COLO668 (cell line): ENCODE data around the gene SECTM1.
"Not testable (repeated sequence)": the region's sequence is repeated elsewhere in the genome, so short reads cannot be mapped to it uniquely, and the experiment has no call there.

Experiments
- DNase-seq: peaks from one replicate; lab custom pipeline; 2025; ENCODE audit not compliant: unreplicated experiment; lab: John Stamatoyannopoulos, UW

The SECTM1 gene

DNA sequence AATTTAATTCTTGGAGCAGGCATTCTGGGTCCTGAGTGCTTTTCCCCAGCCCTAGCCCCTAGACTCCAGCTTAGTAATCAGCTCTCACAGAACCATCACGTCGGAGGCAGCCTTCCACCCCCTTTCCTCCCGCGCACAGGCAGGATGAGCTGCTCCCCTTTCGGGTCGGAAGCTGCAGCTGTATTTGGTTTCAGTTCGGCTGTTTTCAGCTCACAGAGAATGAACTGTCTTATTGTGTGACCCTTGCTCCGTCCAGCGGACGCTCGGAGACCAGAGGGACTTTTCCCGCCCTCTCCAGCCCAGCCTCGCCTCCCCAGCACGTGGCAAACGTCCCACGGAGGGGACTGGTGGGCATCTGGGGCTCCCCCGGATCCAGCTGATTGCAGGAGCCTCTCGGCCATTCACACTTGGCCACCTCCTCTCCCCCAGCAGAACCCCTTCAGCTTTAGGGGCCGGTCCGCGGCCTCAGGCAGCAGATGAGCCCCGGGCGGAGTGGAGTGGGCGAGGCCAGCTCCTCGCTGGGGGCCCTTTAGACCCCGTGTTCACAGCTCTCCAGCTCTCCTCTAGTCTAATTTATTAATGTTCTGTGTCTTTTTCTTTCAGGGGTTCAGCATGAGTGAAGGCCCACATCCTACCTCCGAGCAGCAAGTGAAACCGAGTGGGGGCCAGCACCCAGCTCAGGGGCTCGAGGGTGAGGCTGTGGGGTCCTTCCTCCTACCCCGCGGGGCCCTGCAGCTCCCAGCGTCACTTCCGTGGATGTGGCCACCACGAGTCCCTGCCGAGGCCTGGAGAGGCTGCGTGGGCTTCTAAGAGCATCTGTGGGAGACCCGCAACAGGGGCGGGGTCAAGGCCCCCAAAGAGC lies 37.1 kb upstream of the SECTM1 start:
- DNase-seq: no peak

DNA sequence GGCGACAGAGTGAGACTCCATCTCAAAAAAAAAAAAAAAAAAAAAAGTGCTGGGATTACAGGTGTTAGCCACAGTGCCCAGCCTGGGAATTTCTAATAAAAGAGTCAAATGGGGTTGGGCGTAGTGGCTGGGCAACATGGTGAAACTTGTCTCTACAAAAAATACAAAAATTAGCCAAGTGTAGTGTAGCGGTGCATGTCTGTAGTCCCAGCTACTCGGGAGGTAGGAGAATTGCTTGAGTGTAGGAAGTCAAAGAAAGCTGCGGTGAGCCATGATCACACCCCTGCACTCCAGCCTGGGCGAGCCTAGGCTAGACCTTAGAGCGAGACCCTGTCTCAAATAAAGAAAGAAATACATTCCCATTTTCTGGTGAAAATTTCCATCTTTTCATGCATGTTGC lies 35.6 kb upstream of the SECTM1 start:
- no peak for DNase-seq

DNA sequence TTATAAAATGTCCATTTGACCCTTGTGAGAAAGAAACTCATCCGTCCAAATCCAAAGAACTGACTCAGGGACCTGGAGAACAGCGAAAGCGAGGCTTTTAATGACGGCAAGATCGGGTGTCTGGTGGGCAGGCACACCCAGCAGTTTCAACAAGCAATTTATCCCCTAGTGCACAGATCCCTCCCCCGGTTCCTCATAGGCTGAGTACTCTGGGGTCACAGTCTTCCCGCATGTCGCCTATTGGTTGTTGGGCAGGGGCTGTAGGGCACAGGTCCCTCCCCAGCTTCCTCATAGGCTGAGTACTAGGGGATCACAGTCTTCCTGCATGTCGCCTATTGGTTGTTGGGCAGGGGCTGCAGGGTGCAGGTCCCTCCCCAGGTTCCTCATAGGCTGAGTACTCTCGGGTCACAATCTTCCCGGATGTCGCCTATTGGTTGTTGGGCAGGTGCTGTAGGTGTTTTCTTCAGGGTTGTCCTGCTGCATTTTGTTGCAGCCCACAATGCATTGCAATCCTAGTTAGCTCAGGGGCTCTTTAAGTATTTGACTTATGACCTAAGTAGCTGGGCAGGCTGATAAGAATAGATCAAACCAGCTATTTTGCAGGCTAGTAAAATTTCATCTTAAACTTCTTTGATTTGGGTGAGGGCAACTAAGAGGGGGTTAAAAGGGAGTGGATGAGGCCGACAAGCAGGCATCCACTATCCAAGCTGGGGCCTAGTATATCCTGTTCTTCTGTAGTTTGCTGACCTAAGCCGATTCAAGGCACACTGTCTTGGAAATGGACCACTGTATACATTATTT lies 34.4 kb upstream of the SECTM1 start:
- no peak for DNase-seq

DNA sequence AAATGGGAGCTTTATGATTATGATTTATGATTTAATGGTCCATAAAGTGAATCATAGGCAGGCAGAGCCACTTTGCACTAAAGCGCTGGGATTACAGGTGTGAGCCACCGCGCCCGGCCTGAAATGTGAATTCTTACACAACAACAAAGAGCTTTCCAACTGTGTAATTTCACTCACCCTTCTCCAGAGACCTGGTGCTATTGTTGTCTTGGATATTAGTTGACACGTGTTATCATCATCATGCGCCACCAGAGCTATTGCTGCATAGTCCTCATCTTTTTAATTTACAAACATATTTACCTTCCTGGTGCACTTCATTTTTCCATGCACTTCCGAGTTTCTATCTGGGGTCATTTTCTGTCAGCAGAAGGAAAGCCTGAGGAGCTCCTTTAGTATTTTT lies 33.2 kb upstream of the SECTM1 start:
- peak; percentile 9 for DNase-seq

DNA sequence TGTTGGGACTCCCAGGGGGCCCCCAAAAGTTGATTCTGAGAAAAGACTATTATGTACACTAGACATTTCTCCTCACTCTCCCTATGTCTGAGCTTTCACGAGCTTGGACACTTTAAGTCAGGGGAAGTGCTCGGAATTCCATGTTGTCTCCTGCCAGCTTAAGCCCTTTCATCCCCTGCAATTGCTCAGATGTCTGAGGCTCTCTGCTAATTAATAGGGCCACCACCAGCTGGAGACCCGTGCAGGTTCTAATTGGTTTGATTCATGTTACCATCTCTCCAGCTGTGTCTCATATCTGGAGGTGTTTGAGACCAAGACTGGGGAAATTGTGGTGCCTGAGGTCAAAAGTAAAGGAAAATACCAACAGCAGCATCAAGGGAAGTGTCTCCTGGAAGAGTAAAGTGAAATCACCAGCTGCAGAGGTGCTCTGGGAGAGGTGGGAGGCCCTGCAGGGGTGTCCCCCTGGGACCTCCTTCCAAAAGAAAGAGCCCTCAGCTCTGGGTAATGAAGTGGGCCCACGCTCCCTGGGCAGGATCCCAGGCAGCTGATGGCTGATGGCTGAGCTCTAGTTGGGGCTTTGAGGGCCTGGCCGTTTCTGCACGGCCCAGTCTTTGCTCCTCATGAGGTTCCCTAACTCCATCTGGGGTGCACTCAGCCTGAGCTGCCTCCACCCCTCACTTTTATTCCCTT lies 32.2 kb upstream of the SECTM1 start:
- no peak for DNase-seq

DNA sequence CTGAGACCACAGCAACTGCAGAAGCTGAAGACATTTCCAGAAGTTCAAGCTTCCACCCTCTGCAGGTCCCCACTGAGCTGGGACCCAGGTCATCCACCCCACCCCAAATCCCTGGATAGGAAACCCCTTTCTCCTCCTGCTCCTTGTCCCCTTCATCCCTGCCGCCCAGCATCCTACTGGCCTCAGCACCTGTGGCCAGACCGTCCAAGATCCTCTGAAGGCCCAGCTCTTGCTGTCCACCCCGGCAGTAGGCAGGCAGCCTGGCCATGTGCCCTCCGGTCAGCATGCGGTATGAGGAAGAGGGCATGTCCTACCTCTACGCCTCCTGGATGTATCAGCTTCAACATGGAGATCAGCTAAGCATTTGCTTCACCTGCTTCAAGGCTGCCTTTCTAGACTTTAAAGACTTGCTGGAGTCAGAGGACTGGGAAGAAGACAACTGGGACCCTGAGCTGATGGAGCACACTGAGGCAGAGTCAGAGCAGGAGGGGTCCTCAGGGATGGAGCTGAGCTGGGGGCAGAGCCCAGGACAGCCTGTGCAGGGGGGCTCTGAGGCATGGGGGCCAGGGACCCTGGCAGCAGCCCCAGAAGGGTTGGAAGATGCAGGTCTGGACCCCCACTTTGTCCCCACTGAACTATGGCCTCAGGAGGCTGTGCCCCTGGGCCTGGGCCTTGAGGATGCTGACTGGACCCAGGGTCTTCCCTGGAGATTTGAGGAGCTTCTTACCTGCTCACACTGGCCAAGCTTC lies 28.5 kb upstream of the SECTM1 start:
- DNase-seq: no peak

DNA sequence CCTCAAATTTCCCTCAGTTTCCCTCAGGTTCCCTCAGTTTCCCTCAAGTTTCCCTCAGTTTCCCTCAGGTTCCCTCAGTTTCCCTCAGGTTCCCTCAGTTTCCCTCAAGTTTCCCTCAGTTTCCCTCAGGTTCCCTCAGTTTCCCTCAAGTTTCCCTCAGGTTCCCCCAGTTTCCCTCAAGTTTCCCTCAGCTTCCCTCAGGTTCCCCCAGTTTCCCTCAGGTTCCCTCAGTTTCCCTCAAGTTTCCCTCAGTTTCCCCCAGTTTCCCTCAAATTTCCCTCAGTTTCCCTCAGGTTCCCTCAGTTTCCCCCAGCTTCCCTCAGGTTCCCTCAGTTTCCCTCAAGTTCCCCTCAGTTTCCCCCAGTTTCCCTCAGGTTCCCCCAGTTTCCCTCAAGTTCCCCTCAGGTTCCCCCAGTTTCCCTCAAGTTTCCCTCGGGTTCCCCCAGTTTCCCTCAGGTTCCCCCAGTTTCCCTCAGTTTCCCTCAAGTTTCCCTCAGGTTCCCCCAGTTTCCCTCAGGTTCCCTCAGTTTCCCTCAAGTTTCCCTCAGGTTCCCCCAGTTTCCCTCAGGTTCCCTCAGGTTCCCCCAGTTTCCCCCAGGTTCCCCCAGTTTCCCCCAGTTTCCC lies 26.0 kb upstream of the SECTM1 start:
- DNase-seq: not testable (repeated sequence)

DNA sequence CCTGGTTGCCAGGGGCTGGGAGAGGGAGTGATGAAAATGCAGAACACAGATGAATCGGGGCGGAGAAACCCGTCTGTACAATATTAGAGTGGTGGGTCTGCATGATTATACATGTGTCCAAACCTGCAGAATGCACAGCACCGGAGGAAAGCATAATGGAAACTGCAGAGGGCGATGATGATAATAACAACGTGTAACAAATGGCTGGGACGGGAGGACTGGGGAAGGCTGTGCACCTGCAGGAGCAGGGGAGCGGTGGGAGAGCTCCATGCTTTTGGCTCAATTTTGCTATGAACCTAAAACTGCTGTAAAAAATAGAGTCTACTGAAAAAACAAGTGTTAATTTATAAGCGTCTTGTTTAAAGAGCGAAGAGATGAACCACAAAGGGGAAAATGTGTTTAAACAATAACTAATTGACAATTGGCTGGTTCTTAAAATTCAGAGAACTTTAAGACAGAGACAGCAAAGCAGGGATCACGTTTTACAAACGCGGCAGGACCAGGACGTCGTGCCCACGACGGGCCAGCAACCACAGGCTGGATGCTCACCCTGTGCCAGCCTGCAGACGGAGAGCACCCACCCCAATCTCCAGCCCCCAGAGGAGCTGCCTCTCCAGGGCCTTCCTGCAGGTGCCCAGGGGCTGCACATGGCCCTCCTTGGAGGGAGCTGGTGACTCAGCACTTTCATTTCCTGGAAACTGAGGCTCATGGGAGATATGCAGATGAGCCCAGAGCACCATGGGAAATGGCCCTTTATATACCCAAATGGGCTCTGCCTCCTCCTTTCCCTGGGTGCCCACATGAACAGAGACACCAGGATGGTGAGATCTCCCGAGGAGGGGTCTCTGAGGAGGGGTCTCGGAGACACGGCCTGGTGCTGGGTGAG lies 25.1 kb upstream of the SECTM1 start, which contains the start of gene TEX19:
Gene TEX19, plus strand, starts transcription at position 783 of the 886 bp plus-strand sequence. CDS start 2,904 bp downstream, outside the sequence.
- DNase-seq: peak; percentile 21

DNA sequence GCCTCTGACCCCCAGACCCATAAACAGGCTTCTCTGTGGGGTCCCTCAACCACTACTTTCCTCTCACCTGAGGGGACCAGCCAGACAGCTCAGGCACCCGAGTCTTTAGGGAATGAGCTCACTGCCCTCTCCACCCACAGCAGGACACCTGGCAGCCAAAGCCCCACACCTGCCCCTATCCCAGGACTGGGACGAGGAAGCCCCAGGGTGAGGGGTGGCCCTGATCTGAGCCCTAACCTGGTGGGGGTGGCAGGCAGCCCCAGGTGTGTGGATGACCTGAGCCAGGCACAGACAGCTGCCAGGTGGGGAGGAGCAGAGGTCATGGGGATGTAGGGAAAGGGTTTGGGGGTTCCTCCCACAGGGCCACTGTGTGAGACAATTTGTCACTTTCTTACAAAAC lies 23.8 kb upstream of the SECTM1 start:
- peak; percentile 62 for DNase-seq

DNA sequence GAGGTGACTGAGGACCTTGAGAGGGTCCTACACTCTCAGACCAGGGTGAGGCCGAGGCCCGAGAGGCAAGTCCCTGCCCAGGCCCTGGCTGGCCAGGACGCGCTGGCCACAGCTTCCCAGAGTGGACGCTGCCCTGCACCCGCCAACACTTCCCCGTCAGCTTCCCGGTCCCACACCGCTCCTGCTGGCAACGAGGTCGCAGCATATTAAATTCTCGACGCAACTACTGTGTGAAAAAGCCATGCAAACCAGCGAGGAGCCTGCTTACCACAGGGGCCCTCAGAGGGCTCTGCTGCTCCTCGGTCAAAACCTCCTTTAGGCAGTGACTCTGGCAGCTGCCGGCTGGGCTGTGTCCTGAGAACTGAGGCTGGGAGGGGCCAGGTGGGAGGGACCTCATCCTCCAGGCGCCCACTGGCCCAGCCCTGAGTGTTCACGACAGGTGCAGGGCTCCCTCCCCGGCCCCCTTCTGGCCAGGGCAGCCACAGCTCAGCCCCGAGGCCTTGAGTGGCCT lies 23.3 kb upstream of the SECTM1 start:
- DNase-seq: peak; percentile 83

DNA sequence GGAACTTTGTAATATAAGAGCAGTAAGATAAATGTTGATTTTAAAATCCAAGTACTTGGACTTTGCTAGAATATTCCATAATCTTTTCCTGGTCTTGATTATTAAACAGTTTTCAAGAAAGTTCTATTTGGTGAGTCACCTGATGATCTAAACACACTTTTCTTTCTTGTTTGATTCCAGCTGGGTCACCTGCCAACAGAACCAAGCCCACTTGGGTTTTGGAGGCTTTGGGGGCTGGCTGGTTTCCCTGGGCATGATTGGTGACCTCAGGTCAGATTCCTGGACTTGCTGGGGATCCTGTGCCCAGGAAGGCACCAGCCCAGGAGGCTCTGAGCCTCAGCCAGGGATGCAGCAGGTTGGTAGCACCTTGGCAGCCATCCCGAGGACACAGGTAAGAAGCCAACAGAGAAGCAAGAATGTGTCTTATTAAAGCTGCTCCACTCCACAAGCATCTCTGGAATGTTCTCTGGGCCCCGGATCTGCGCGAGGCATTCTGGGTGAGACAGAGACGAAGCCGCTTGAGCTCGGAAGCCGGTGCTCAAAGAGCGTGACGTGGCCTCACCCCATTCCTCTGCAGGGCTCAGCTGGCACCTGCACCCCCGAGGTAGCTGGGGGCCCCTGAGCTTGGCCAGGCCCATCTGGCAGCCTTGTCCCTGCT lies 22.3 kb upstream of the SECTM1 start:
- no peak for DNase-seq

DNA sequence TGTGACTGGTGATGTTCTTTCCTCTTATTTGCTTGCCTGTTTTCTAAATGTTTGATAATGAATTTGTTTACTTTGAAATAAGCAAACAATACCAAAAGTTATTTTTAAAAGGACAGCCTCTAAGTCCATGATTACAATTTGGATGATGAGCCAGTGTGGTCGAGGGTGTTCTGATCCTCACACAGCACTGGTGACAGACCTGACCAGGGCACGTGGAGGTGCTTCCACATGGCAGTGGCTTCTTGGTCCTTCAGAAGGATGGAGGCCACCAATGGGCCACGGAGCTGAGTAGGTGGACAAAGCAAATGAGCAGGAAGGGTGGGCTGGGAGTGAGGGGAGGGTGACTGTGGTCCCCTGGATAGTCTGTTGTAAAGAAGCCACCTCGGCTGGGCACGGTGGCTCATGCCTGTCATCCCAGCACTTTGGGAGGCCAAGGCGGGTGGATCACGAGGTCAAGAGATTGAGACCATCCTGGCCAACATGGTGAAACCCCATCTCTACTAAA lies 21.3 kb upstream of the SECTM1 start:
- DNase-seq: no peak

DNA sequence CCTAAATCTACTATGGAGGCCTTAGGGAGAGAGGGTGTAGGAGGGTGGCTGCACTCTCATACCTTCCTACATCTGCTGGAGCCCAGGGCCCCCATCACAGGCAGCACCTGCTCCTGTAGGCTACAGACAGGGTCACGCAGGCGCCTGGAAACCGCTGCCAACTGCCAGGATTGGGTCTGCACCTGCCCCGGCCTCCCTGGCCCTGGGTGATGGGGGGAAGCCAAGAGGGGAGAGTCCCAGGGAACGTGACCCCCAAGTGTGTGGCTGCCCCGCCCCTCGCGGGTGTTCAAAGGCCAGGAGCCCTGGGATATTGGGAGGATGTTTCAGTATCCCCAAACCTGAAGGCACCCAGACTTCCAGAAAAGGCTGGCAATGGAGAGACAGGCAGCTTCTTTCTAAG lies 19.9 kb upstream of the SECTM1 start:
- peak; percentile 71 for DNase-seq

DNA sequence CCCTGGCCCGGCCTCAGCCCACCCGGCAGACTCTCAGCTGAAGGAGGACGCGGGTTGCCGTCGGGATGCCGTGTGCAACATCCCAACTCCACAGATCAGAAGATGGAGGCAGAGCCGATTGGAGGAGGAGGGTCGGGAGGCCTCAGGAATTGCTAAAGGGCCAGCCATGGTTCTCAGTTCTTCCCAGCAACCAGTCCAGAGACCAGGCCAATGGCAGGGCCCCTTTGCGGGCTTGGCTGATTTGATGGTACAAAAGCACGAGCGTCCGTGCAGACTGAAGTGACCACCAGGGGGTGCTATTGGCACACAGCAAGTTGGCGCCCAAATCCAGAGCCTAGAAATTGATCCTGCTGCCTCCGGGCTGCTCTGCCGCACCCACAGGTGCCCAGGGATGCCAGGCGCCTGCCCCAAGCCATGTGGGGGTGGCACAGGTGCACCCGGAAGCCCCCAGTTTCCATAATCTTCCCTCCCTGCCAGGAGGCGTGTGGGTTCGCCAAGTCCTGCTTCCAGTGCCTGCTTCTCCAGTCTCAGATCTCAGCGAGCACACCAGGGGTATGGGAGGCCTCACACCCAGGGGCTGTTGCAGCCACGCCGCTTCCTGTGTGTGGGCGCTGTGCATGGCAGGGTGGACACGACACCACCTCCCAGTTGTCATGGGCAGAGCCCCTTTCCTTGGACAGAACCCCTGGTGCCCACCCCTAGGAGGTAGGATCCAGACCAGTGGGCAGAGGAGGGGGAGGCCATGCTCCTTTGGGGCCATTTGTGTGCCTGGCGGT lies 18.3 kb upstream of the SECTM1 start:
- peak; percentile 86 for DNase-seq

DNA sequence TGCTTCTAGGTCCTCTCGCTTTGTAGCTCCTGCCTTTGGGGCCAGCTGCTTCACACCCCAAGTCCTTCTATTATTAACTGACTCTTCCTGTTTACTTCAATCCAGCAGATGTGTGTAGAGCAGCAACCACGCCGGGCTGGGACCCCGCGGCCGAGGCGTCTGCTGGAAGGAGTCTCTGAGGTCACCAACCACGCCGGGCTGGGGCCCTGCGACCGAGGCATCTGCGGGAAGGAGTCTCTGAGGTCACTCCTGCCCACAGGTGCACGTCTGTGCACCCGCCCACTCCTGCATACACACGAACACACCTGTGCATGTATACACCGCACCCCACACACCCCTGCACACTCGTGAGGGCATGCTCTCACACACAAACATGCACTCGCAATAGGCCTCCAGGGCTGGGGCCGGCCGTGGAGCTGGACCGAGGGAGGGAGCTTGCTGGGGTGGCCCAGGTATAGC lies 17.7 kb upstream of the SECTM1 start:
- peak; percentile 60 for DNase-seq

DNA sequence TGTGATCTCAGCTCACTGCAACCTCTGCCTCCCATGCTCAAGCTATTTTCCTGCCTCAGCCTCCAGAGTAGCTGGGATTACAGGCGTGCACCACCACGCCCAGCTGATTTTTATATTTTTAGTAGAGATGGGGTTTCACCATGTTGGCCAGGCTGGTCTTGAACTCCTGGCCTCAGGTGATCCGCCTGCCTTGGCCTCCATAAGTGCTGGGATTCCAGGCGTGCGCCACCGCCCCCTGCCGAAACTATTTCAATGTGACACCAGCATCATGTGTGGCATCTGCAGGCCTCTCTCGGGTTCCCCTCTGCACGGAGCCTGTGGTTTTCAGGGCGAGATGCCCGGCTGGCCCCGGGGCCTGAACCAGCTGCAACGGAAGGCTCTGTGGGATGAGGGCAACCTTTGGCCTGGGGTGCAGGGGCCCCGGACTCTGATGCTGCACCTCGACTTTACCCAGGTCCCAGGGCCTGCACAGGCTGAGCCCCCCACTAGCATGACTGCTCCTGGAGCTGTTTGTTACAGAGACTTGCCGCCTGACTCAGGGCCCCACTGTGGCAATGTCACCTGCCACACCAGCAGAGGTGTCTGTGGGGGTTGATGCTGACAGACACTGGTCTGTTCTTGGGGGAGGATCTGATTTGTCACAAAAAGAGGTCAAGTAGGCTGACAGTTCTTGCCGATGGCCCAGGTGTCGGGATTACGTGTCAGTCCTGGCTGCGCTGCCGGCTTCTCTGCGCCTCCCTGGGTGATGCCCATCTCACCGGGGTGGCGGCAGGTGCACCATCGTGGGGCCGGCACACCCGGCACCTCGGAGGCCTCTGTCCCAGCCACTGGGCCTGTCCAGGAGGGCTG lies 16.8 kb upstream of the SECTM1 start:
- peak; percentile 36 for DNase-seq

DNA sequence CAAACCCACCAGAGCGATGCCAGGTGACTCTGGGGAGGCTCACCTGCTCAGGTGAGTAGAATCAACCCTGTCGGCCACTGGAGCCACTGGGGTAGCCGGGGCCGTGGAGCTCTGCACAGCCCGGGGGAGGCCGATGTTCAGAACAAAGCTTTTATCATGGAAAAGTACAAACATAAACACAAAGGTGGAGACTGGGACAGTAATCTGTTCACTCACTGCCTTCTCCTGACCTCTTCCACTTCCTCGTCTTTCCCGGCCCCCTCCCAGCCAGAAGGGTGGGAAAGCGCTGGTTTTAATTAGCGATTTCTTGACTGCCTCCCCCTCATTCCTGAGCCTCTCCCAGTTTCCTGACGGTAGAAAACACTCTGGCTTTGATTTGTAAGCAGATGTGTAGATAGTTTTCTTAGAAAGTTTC lies 15.7 kb upstream of the SECTM1 start:
- no peak for DNase-seq
